GM21381 (cell line): ENCODE results near the gene GPRIN1.

Experiments used
- ATAC-seq: cut with Tn5 transposase; IDR thresholded peaks from one replicate; pipeline ENCODE4 v1.9.1; 2021; ENCODE audit warnings: mild to moderate bottlenecking, moderate library complexity; ENCODE audit not compliant: unreplicated experiment

GPRIN1 gene

DNA sequence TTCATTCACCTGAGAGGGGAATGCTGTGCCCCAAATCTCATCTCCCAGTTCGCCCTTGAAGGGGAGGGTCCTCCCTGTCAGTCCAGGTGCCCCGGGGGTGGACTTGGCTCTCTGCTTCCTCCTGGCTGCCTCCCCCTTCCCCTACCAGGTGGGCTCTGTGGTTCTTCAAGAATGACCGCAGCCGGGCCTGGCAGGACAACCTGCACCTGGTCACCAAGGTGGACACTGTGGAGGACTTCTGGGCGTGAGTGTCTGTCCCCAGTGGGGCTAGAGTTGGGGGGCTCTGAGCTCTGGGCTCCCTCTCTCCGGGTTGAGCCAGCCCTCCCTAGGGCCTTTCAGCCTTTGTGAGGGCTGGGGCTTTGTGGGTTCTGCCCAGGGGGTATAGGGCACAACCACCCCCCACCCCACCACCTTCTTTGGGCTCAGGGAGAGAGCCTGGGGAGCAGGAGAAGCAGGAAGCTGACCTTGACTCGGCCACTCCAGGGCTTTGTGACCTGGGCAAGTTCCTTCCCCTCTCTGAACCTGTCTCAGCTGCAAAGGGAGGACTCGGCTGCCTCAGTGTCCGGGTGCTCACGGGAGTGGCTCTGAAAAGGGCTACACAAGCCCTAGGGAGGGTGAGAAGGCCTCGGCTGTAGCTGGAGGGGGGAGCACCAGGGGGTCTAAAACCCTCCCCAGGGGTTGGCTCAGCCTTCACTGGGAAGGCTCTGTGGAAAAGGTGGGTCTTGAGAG is 33.7 kb upstream of the GPRIN1 start:
- no peak for ATAC-seq

GRCh38 chr5:176642675-176643490 is 32.9 kb upstream of the GPRIN1 start:
- ATAC-seq: no peak

DNA sequence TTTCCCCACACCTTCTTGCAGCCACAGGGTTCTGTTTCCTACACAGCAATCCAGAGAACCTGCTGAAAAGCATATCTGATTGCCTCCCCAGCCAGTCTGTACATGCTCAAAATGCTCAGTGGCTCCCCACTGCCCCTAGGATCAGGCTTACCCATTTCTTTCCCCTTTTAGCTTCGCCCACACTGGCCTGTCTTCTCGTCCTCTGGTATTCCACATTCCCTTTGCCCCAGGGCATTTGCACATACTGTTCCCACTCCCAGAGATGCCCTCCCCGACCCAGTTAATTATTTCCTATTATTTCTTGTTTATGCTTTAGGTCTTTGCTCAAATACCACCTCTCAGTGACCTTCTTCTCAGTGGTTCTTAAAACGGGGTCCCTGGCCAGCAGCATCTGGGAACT is 30.7 kb upstream of the GPRIN1 start:
- ATAC-seq: no peak

DNA sequence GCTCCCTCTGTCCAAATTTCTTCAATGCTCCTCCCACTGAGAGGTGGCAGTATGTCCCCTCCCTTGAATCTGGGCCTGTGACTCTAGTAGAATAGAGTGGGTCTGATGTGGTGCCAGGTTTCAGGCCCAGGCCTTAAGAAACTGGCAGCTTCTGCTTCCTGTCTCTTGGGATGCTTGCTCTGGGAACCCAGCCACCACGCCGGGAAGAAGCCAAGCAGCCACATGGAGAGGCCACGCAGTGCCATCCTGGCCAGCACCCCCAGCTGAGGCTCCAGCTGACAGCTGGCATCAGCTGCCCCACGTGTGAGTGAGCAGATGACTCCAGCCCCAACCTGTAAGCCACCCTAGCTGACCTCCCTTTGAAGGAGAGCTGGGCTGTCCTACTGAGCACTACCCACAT is 30.0 kb upstream of the GPRIN1 start:
- ATAC-seq: no peak

- no peak for ATAC-seq
Measured at GRCh38 chr5:176639208-176639607, 29.3 kb upstream of the GPRIN1 start.

DNA sequence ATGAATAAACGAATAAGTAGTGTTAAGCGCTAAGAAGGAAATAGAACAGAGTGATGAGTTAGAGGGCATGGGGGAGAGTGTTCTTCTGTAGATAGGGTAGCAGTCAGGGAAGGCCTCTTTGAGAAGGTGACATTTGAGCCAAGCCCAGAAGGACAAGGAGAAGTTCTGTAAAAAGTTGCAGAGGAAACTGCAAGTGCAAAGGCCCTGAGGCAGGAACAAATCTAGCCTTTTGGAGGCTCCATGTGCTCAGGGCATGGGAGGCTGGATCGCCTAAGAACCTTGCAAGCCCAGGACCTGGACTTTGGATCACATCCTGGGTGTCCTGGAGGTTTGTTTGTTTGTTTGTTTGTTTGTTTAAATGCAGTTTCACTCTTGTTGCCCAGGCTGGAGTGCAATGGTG is 28.5 kb upstream of the GPRIN1 start:
- no peak for ATAC-seq

- no peak for ATAC-seq
Measured at GRCh38 chr5:176637556-176637955, 27.6 kb upstream of the GPRIN1 start.

- no peak for ATAC-seq
Measured at GRCh38 chr5:176636426-176636825, 26.5 kb upstream of the GPRIN1 start.

- no peak for ATAC-seq
Measured at GRCh38 chr5:176633598-176633997, 23.6 kb upstream of the GPRIN1 start.

DNA sequence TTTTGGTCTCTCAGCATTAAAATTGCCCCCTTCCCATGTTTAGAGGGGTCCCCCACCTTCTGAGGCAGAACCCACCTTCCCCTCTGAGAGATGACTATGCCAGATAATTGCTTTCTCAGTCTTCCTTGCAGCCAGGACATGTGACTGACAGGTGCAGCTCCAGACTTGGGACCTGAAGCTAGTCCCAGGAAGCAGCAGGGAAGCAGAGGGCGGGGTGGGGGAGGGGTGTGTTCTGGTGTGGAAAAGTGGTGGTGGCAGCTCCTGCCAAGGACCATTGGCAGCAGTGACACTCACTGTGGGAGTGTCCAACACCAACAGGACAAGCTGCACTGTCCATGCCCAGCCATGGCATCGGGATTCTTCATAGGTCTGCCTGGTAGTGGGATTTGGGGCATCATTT is 22.8 kb upstream of the GPRIN1 start:
- ATAC-seq: no peak

- no peak for ATAC-seq
Measured at GRCh38 chr5:176631383-176632200, 21.6 kb upstream of the GPRIN1 start.

GRCh38 chr5:176630681-176631222 is 20.8 kb upstream of the GPRIN1 start:
- no peak for ATAC-seq

DNA sequence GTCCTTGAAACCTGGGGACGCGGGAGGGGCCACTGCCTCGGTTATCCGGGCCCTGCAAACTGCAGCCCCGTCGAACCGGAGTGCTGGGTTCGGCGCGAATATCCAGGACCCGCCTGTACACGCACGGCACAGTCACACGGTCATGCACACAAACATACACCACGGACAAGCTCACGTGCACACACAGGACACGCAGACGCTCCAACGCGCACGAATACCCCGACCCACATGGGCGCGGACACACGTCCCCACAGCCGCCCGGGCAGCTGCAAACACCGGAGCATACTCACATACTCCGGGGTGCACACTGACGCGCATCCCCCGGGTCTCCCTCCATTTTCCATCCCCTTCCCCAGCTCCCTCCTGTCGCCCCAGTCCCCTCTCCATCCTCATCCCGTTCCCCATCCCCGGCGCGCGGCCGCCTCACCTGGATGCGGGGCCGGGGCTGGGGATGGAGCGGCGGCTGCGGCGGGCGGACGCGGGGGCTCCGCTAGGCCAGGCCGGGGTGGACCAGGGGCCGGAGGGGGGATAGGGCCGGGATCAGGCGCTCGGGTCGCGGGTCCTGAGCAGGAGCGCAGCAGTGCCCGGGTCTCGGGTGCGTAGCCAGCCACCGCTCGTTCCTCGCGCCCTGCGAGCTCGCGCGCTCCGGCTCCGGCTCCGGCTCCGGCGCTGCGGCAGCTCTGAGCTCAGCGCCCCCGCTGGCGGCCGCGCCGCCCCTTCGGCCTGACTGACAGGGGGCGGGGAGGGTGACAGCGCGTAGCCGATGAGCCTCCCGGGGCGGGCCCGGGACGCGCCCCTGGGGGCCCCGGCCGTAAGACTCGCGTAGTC is 20.1 kb upstream of the GPRIN1 start, which contains the start of the genes EIF4E1B and SNCB:
Gene EIF4E1B, plus strand, starts transcription at position 823 of the 828 bp plus-strand sequence. CDS start 12,113 bp downstream, outside the sequence.
Gene SNCB, minus strand, starts transcription at position 682 of the 828 bp plus-strand sequence. CDS start 880 bp downstream, outside the sequence.
- ATAC-seq: no peak

DNA sequence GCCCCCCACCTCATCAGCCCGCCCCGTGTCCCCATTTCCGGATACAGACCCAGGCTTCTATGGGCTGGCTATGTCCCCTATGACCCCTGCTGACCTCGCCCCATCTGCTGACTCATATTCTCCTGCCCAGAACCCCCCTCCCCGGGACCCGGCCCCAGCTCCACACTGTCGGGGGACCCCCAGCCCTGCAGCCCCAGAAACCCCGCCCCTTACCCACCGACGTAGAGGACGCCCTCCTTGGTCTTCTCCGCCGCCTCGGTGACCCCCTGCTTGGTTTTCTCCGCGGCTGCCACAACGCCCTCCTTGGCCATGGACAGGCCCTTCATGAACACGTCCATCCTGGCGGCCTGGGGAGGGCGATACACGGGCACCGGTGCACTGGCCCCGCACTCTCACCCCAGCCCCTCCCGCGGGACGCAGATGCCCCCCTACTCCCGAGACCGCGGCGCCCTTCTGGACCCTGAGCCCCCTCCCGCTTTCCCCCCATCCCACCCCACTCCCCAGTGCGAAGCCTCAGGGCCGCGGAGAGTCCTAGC is 19.4 kb upstream of the GPRIN1 start:
- no peak for ATAC-seq

- ATAC-seq: no peak
Measured at GRCh38 chr5:176628406-176629228, 18.7 kb upstream of the GPRIN1 start.

- ATAC-seq: no peak
Measured at GRCh38 chr5:176627582-176627981, 17.6 kb upstream of the GPRIN1 start.

GRCh38 chr5:176626876-176627236 is 16.9 kb upstream of the GPRIN1 start:
- ATAC-seq: no peak

DNA sequence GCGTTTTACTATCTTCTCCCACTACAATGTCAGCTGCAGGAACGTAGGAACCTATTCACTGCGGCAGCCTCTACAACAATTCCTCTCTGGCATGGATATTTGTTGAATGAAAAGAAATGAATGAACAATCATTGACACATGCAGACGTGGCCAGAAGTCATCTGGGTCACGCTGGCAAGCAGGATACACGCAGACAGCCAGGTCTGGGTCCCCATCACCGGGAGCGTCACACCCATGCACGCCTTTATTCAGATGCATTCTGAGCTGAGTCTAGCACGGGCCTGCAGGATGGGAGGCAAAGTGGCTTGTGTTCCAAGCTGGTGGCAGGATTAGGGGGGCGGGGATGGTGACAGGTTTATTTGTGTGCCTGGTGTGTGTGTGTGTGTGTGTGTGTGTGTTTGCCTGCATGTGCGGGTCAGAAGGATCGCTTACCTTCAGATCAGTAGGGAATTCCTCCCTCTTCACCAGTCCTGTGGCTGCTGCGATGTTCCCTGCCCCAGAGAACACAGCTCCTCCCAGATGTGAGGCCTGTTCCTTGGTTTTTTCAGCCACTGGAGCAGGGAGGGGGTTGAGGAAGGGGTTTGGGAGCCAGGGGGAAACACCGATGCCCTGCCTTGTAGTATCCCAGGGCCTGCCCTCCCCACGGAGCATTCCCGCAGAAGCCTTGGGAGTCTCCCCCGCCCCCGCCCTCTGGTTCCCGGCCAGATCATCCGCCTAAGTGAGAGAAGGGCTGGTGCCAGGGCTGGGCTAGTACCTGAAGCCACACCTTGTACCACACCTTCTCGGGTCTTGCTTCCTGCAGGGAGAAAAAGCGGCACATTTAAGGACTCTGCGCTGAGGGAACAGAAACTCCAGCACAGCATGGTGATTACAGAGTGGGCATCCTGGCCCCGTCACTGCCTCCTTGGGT is 16.3 kb upstream of the GPRIN1 start:
- no peak for ATAC-seq
